Adipocyte (in vitro differentiated cells): ENCODE results near the gene RPP30.

Source experiments
- DNase-seq: peaks from one replicate; pipeline ENCODE4 v3.0.0-alpha.2; 2015; ENCODE audit warnings: low read depth
- H3K27me3 ChIP-seq: replicated peaks from 2 replicates; pipeline ENCODE4 v1.7.0; 2013; ENCODE audit warnings: mild to moderate bottlenecking, low read length, moderate library complexity; ENCODE audit not compliant: control insufficient read depth, insufficient read depth
- H3K36me3 ChIP-seq: 2 replicates; pipeline ENCODE4 v1.7.0; 2013; ENCODE audit warnings: low read length, mild to moderate bottlenecking, moderate library complexity; ENCODE audit not compliant: control insufficient read depth, insufficient read depth, severe bottlenecking
- H3K4me1 ChIP-seq: 2 replicates; pipeline ENCODE4 v1.7.0; 2013; ENCODE audit warnings: mild to moderate bottlenecking, low read length, moderate library complexity; ENCODE audit not compliant: control insufficient read depth, insufficient read depth
- H3K4me3 ChIP-seq: 2 replicates; pipeline ENCODE4 v1.7.0; 2013; ENCODE audit warnings: mild to moderate bottlenecking, low read length, moderate library complexity
- H3K9ac ChIP-seq: 2 replicates; pipeline ENCODE4 v1.7.0; 2013; ENCODE audit warnings: mild to moderate bottlenecking, low read length, moderate library complexity
- H3K9me3 ChIP-seq: 2 replicates; pipeline ENCODE4 v1.7.0; 2013; ENCODE audit warnings: mild to moderate bottlenecking, low read length, moderate library complexity; ENCODE audit not compliant: control insufficient read depth

The RPP30 gene

GRCh38 chr10:90911133-90912051, 39.6 kb downstream of the RPP30 start:
- peaks cover 6% of the 10 kb centered on the region for H3K36me3 ChIP-seq
- H3K27me3 ChIP-seq, result no peaks in the 10 kb centered on the region
- H3K4me3 ChIP-seq, result no peak overlapping the region
- H3K4me1 ChIP-seq, result peaks cover 5% of the 10 kb centered on the region
- peak; percentile 92 for DNase-seq
- H3K9me3 ChIP-seq, result no peaks in the 10 kb centered on the region
- H3K9ac ChIP-seq, result peak overlapping the region; percentile 53

- peaks cover 5% of the 10 kb centered on the region for H3K4me1 ChIP-seq
- no peak overlapping the region for H3K4me3 ChIP-seq
- H3K27me3 ChIP-seq, result no peaks in the 10 kb centered on the region
- peaks cover 6% of the 10 kb centered on the region for H3K36me3 ChIP-seq
- H3K9ac ChIP-seq, result peak overlapping the region; percentile 53
- no peak for DNase-seq
- no peaks in the 10 kb centered on the region for H3K9me3 ChIP-seq
Observed at GRCh38 chr10:90912174-90912573, 40.4 kb downstream of the RPP30 start.

- H3K9me3 ChIP-seq, result no peaks in the 10 kb centered on the region
- peaks cover 12% of the 10 kb centered on the region for H3K36me3 ChIP-seq
- peaks cover 5% of the 10 kb centered on the region for H3K4me1 ChIP-seq
- no peak for DNase-seq
- H3K9ac ChIP-seq, result no peak overlapping the region
- no peaks in the 10 kb centered on the region for H3K27me3 ChIP-seq
- no peak overlapping the region for H3K4me3 ChIP-seq
Observed at GRCh38 chr10:90912854-90913479, 41.2 kb downstream of the RPP30 start.

- H3K9me3 ChIP-seq, result no peaks in the 10 kb centered on the region
- H3K9ac ChIP-seq, result no peak overlapping the region
- no peak overlapping the region for H3K4me3 ChIP-seq
- peaks cover 9% of the 10 kb centered on the region for H3K4me1 ChIP-seq
- H3K27me3 ChIP-seq, result no peaks in the 10 kb centered on the region
- no peak for DNase-seq
- H3K36me3 ChIP-seq, result peaks cover 12% of the 10 kb centered on the region
Observed at GRCh38 chr10:90913774-90914420, 42.1 kb downstream of the RPP30 start.

- Histone ChIP-seq H3K9me3 (no peaks in the 10 kb centered on the region), H3K9ac (peak overlapping the region; percentile 40), H3K27me3 (no peaks in the 10 kb centered on the region), H3K36me3 (peaks cover 12% of the 10 kb centered on the region), H3K4me3 (peak overlapping the region; percentile 14), H3K4me1 (peaks cover 17% of the 10 kb centered on the region)
- no peak for DNase-seq
Observed at GRCh38 chr10:90914992-90915765, 43.4 kb downstream of the RPP30 start.

- H3K4me3 ChIP-seq, result no peak overlapping the region
- no peak overlapping the region for H3K9ac ChIP-seq
- H3K9me3 ChIP-seq, result no peaks in the 10 kb centered on the region
- H3K36me3 ChIP-seq, result peaks cover 12% of the 10 kb centered on the region
- DNase-seq, result no peak
- no peaks in the 10 kb centered on the region for H3K27me3 ChIP-seq
- H3K4me1 ChIP-seq, result peaks cover 18% of the 10 kb centered on the region
Observed at GRCh38 chr10:90915766-90916075, 43.9 kb downstream of the RPP30 start.

- Histone ChIP-seq H3K9me3 (no peaks in the 10 kb centered on the region), H3K9ac (peak overlapping the region; percentile 18), H3K4me1 (peaks cover 25% of the 10 kb centered on the region), H3K4me3 (no peak overlapping the region), H3K36me3 (peaks cover 12% of the 10 kb centered on the region), H3K27me3 (no peaks in the 10 kb centered on the region)
- no peak for DNase-seq
Observed at GRCh38 chr10:90916392-90917237, 44.8 kb downstream of the RPP30 start.

GRCh38 chr10:90917238-90917967, 45.6 kb downstream of the RPP30 start:
- Histone ChIP-seq H3K36me3 (peaks cover 12% of the 10 kb centered on the region), H3K4me3 (peak overlapping the region; percentile 71), H3K27me3 (no peaks in the 10 kb centered on the region), H3K9ac (peak overlapping the region; percentile 18), H3K4me1 (peaks cover 29% of the 10 kb centered on the region), H3K9me3 (no peaks in the 10 kb centered on the region)
- DNase-seq, result no peak

- DNase-seq, result no peak
- Histone ChIP-seq H3K4me3 (peak overlapping the region; percentile 71), H3K27me3 (no peaks in the 10 kb centered on the region), H3K36me3 (peaks cover 12% of the 10 kb centered on the region), H3K9me3 (no peaks in the 10 kb centered on the region), H3K4me1 (peaks cover 29% of the 10 kb centered on the region), H3K9ac (peak overlapping the region; percentile 71)
Observed at GRCh38 chr10:90917968-90918318, 46.2 kb downstream of the RPP30 start.
